K562 (cell line): Measurements from ENCODE around the gene CYB5R3. TPM values are rescaled to one million over a fixed set of nuclear protein-coding genes. Genes with fewer than 3 reads are reported as not detected.

ENCODE experiments used
- ATAC-seq: fragments of 200-7000 bp; cut with Tn5 transposase; 3 replicates; pipeline ENCODE4 v1.9.1; 2020; ENCODE audit warnings: moderate library complexity
- BruUV-seq: library from RNA; stranded (reverse); fragments of 400-500 nt; replicated peaks from 2 replicates; lab custom pipeline; 2021; lab: Mats Ljungman, UMichigan
- CTCF ChIA-PET: fragments of 300-600 bp; formaldehyde crosslinking; extraction: SDS; loops from one replicate; lab custom pipeline; 2021; ENCODE audit warnings: low intra/inter-chr PET ratio; lab: Yijun Ruan, JAX
- POLR2A ChIA-PET: fragments of 300-600, 350-650 bp; sonication (Branson Sonifier 250); formaldehyde crosslinking; extraction: SDS; loops from one replicate; lab custom pipeline; 2021; ENCODE audit warnings: antibody characterized with exemption, inconsistent platforms; lab: Yijun Ruan, JAX
- DNase-seq, 4 experiments: peaks; one replicate each; pipeline versions ENCODE4 v3.0.0 to v3.0.0-alpha.2; 2011 to 2018; ENCODE audit warnings: low spot score in 3 of 4, mixed read lengths in 3 of 4; ENCODE audit errors: extremely low read depth in 1 of 4
- FAIRE-seq: peaks from 2 replicates; lab custom pipeline; 2011; peaks lifted over from hg19 to GRCh38; lab: Jason Lieb, UNC
- H2AFZ ChIP-seq: 2 replicates; pipeline ENCODE4 v1.6.0; 2011; ENCODE audit warnings: low read depth, low read length, control low read depth, inconsistent platforms
- H3K27ac ChIP-seq: fragments of 200-600 bp; 3 replicates; pipeline ENCODE4 v1.8.0; 2011; ENCODE audit warnings: low read depth, mild to moderate bottlenecking, control low read depth, inconsistent platforms, low read length, moderate library complexity, mixed read lengths; ENCODE audit errors: extremely low read depth
- H3K27me3 ChIP-seq, 2 experiments: fragments of 300-600 bp in 1 of 2; 2 replicates in 1 of 2; 3 replicates in 1 of 2; pipeline versions ENCODE4 v1.6.0 to v1.8.0; 2011; ENCODE audit warnings: inconsistent platforms in 2 of 2, low read length in 2 of 2, mild to moderate bottlenecking in 1 of 2, mixed read lengths in 1 of 2, moderate library complexity in 1 of 2; ENCODE audit not compliant: control insufficient read depth in 2 of 2, insufficient read depth in 2 of 2
- H3K36me3 ChIP-seq: fragments of 300-600 bp; 3 replicates; pipeline ENCODE4 v1.8.0; 2011; ENCODE audit warnings: mild to moderate bottlenecking, low read length, inconsistent platforms; ENCODE audit not compliant: control insufficient read depth, insufficient read depth
- H3K4me1 ChIP-seq, 2 experiments: fragments of 200-600 bp in 1 of 2; replicated peaks in 1 of 2; 2 replicates in 1 of 2; 3 replicates in 1 of 2; pipeline versions ENCODE4 v1.5.1 to v1.8.0; 2011; ENCODE audit warnings: inconsistent platforms in 2 of 2, low read length in 2 of 2, mild to moderate bottlenecking in 1 of 2, mixed read lengths in 1 of 2, moderate library complexity in 1 of 2; ENCODE audit not compliant: control insufficient read depth in 2 of 2, insufficient read depth in 2 of 2
- H3K4me2 ChIP-seq: 2 replicates; pipeline ENCODE4 v1.6.1; 2011; ENCODE audit warnings: low read length, control low read depth, inconsistent platforms, mixed read lengths; ENCODE audit not compliant: insufficient read depth
- H3K4me3 ChIP-seq: fragments of 200-600 bp; sonication (generic), shearing (Covaris generic); 2 replicates; pipeline ENCODE4 v1.5.1; 2016; ENCODE audit warnings: control low read depth, inconsistent platforms
- H3K79me2 ChIP-seq: fragments of 200-600 bp; 3 replicates; pipeline ENCODE4 v1.8.0; 2011; ENCODE audit warnings: low read length, inconsistent platforms; ENCODE audit not compliant: control insufficient read depth, insufficient read depth
- H3K9ac ChIP-seq, 2 experiments: 2 replicates each; pipeline versions ENCODE4 v1.6.0 to v1.6.1; 2011; ENCODE audit warnings: low read depth in 2 of 2, low read length in 2 of 2, control low read depth in 1 of 2, inconsistent platforms in 1 of 2, mild to moderate bottlenecking in 1 of 2, mixed read lengths in 1 of 2; ENCODE audit not compliant: insufficient read depth in 1 of 2
- H3K9me1 ChIP-seq: one replicate; pipeline ENCODE4 v1.6.0; 2011; ENCODE audit warnings: inconsistent platforms, mild to moderate bottlenecking, low read length, moderate library complexity; ENCODE audit not compliant: control insufficient read depth, insufficient read depth
- H3K9me3 ChIP-seq: replicated peaks from 2 replicates; pipeline ENCODE4 v1.5.1; 2011; ENCODE audit warnings: low read depth, low read length, inconsistent platforms; ENCODE audit not compliant: control insufficient read depth, insufficient read depth
- H4K20me1 ChIP-seq: replicated peaks from 2 replicates; pipeline ENCODE4 v1.6.1; 2011; ENCODE audit warnings: low read length, inconsistent platforms, mixed read lengths; ENCODE audit not compliant: control insufficient read depth, insufficient read depth
- KLF13 ChIP-seq: fragments of 450-650 bp; IDR thresholded peaks from 2 replicates; pipeline ENCODE4 v1.6.1; 2016; ENCODE audit warnings: missing genetic modification characterization, low read depth, mild to moderate bottlenecking, missing compliant biosample characterization, moderate library complexity, borderline replicate concordance
- MXI1 ChIP-seq: IDR thresholded peaks from 2 replicates; pipeline ENCODE4 v1.6.1; 2011; ENCODE audit warnings: low read depth, mild to moderate bottlenecking, improper control_type of control experiment, low read length
- TGIF2 ChIP-seq: sonication (generic); formaldehyde crosslinking; IDR thresholded peaks from 2 replicates; pipeline ENCODE4 v1.8.1; 2022; ENCODE audit warnings: mild to moderate bottlenecking, missing genetic modification reagents, moderate library complexity
- USF1 ChIP-seq: sonication (generic); formaldehyde crosslinking; IDR thresholded peaks from 2 replicates; pipeline ENCODE4 v1.9.0; 2022; ENCODE audit warnings: mild to moderate bottlenecking, missing genetic modification reagents
- XRCC3 ChIP-seq: fragments of 450-650 bp; IDR thresholded peaks from 2 replicates; pipeline ENCODE4 v1.6.1; 2017; ENCODE audit warnings: mild to moderate bottlenecking, moderate library complexity
- ZNF778 ChIP-seq: fragments of 450-650 bp; formaldehyde crosslinking; IDR thresholded peaks from 2 replicates; pipeline ENCODE4 v1.4.0; 2020; ENCODE audit warnings: mild to moderate bottlenecking, moderate library complexity
- WGBS: fragments of 100-300 bp; shearing (Covaris generic); methylation state at CpG from one replicate; pipeline ENCODE4 v1.1.6; 2016; ENCODE audit warnings: low coverage, mixed read lengths; ENCODE audit not compliant: insufficient coverage; ENCODE audit errors: missing lambda C conversion rate; 5-methylcytosine and 5-hydroxymethylcytosine counted together
- in situ Hi-C: fragments of 300-500 bp; cut with MboI; formaldehyde crosslinking; loops from 4 replicates; pipeline ENCODE4 v1.15.0; 2018; ENCODE audit warnings: inconsistent platforms, mixed read lengths
- intact Hi-C: fragments of 100-400 bp; cut with micrococcal nuclease; formaldehyde crosslinking; loops from 2 replicates; pipeline ENCODE4 v1.14.2; 2022
- polyA plus RNA-seq, 8 experiments: library from polyadenylated mRNA; depleted of rRNA in 4 of 8; stranded (reverse) in 5 of 8; unstranded in 3 of 8; fragments of >200 nt; fragmentation: Nextera tagmentation in 2 of 8; fragmentation: Illumina TruSeq in 1 of 8; extraction: Ambion mirVana in 2 of 8; extraction: Trizol in 1 of 8; gene quantifications; 2 replicates each; pipeline versions ENCODE4 v1.2.1 to v1.2.3, GENCODE V29; 2011 to 2014; ENCODE audit warnings: inconsistent platforms in 1 of 8, missing spikeins in 1 of 8
- total RNA-seq, 7 experiments: library from RNA; depleted of rRNA in 6 of 7; stranded (reverse); fragments of >200 nt in 6 of 7; fragmentation: Illumina TruSeq in 2 of 7; extraction: Trizol in 2 of 7; gene quantifications; 2 replicates each; pipeline versions ENCODE4 v1.2.1 to v1.2.3, GENCODE V29; 2011 to 2021; ENCODE audit warnings: low replicate concordance in 1 of 7

CYB5R3 gene
- total and polyA plus RNA-seq, 9 of the 15 experiments (the other 6 are each of a cell fraction or from before 2014, with no cell fraction given): 1.4 to 66.8 (median 23.4) TPM

DNA sequence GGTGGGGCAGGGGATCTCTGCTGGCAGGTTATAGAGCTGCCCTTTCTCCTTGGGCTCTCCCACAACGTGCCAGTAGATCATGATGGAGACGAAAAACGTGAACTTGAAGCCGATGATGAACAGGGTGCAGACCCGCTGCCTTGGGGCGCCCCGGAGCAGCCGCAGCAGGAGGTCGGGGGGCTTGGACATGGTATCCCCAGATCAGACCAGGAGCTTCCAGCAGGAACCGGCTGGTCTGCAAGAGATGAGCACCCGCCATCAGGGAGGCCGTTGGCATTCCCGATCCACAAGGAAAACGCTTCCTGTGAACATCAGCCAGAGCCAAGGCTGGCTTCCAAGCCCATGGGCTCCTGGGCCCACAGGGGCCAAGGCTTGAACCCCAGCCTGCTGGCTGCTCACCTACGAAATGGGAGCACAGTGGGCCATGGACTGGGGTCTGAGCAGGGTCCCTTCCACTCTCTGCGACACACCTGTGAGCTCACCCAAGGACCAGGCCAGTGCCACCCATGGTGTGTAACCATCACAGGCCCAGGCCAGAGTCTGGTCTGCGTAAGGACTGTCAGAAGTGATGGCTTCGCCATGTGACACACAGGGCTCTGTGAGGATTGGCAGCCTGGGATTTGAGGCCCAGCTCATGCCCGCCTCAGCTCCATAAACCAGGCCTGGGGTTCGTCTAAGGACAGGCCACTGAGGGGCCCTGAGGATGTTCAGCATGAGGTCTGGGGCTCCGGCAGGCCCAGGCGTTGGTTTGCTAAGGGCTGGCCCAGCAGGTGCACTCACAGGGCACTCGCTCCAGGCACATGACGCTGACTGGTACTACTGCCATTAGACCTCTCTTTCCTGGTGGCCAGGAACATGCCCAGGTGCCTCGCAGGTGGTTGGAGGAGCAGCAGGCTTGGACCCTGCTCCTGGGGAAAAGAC, 44.8 kb upstream of the CYB5R3 start:
- DNase-seq (no peak), FAIRE-seq (no peak), ATAC-seq (no peak)
- TF ChIP-seq ZNF778: no peak
- TF ChIP-seq MXI1: no peak
- TF ChIP-seq USF1: no peak
- no peak for TF ChIP-seq TGIF2
- TF ChIP-seq XRCC3: no peak
- no peak for TF ChIP-seq KLF13
- BruUV-seq: no TSS peak
- Histone ChIP-seq H2AFZ (no peak overlapping the region), H3K36me3 (no peaks in the 10 kb centered on the region), H4K20me1 (no peaks in the 10 kb centered on the region), H3K27ac (no peak overlapping the region), H3K4me1 (peaks cover 0 to 20% of the 10 kb centered on the region in 2 experiments; a peak in 3 of 5 replicates), H3K9me1 (no peaks in the 10 kb centered on the region), H3K4me3 (no peak overlapping the region), H3K9me3 (no peaks in the 10 kb centered on the region), H3K4me2 (no peak overlapping the region), H3K27me3 (peaks cover 0 to 24% of the 10 kb centered on the region in 2 experiments; a peak in 1 of 5 replicates), H3K79me2 (no peaks in the 10 kb centered on the region), H3K9ac (no peak overlapping the region)
- POLR2A ChIA-PET: interaction anchor here (1.4 kb wide), 1 partner anchor 11 kb away, joined by 3 read pairs; no protein-coding TSS in a partner anchor
- WGBS: 41% methylated on average over 14 of the region's 25 CpGs
- CTCF ChIA-PET: no interaction called here
- in situ Hi-C loops (no loop called here), intact Hi-C loops (loop anchor here (10.0 kb wide), 1 partner anchor 69 kb away; no protein-coding TSS in a partner anchor)
